Upper lobe of left lung (tissue), 6 donors: ENCODE measurements around the gene CHST9. TPM values are rescaled to one million over a fixed set of nuclear protein-coding genes. Genes with fewer than 3 reads are reported as not detected.
A peak's percentile ranks its signal among the peaks of the same experiment; 100 is the strongest.

Experiments
- ATAC-seq, 2 donors: fragments of 200-7000 bp; cut with Tn5 transposase; one replicate each; pipeline ENCODE4 v1.9.1; 2022; ENCODE audit warnings: mild to moderate bottlenecking in 2 of 2, moderate library complexity in 2 of 2; ENCODE audit not compliant: low FRiP score in 2 of 2
- DNase-seq, 2 donors: peaks; one replicate each; pipeline ENCODE4 v3.0.0-alpha.2; 2019 to 2020
- H3K27ac ChIP-seq, 4 donors: fragments of 200-600 bp; sonication (generic); one replicate each; pipeline ENCODE4 v1.5.1; 2016 to 2019
- H3K27me3 ChIP-seq, 4 donors: fragments of 200-600 bp; sonication (generic); one replicate each; pipeline ENCODE4 v1.5.1; 2017 to 2019
- H3K36me3 ChIP-seq, 4 donors: fragments of 200-600 bp; sonication (generic); one replicate each; pipeline ENCODE4 v1.5.1; 2016 to 2019
- H3K4me1 ChIP-seq, 4 donors: fragments of 200-600 bp; sonication (generic); one replicate each; pipeline ENCODE4 v1.5.1; 2018 to 2019
- H3K4me3 ChIP-seq, 4 donors: fragments of 200-600 bp; sonication (generic); one replicate each; pipeline ENCODE4 v1.5.1; 2017 to 2019; ENCODE audit warnings: mild to moderate bottlenecking in 2 of 4, moderate library complexity in 1 of 4
- H3K9me3 ChIP-seq, 4 donors: fragments of 200-600 bp; sonication (generic); one replicate each; pipeline ENCODE4 v1.5.1; 2018 to 2019
- EP300 ChIP-seq, 4 donors: sonication (generic); formaldehyde crosslinking; IDR thresholded peaks; one replicate each; pipeline ENCODE4 v1.5.1; 2017; ENCODE audit warnings: antibody characterized with exemption in 4 of 4, control low read depth in 2 of 4
- POLR2A ChIP-seq, 4 donors: fragments of 450-650 bp; IDR thresholded peaks; one replicate each; pipeline ENCODE4 v1.5.1; 2016 to 2017; ENCODE audit warnings: antibody characterized with exemption in 4 of 4, mild to moderate bottlenecking in 2 of 4
- POLR2AphosphoS5 ChIP-seq, 2 donors: sonication (generic); formaldehyde crosslinking; IDR thresholded peaks; one replicate each; pipeline ENCODE4 v1.5.1; 2017; ENCODE audit warnings: antibody characterized with exemption in 2 of 2
- WGBS, 2 donors: methylation state at CpG; one replicate each; pipeline ENCODE4 v1.1.5; 2017 to 2018; 5-methylcytosine and 5-hydroxymethylcytosine counted together
- total RNA-seq, 6 donors: library from RNA; depleted of rRNA in 4 of 6; stranded (reverse); fragments of >200 nt in 4 of 6; gene quantifications; one replicate each; pipeline versions ENCODE4 v1.1.0 to v1.2.1, GENCODE V29; 2016 to 2021
- TF ChIP-seq, protein P1 (sequence below), 6 experiments: fragments of 450-650 bp in 4 of 6; fragments of 200-600 bp in 2 of 6; sonication (generic) in 2 of 6; IDR thresholded peaks; one replicate each; pipeline ENCODE4 v1.5.1; 2016 to 2019; ENCODE audit warnings: antibody characterized with exemption in 6 of 6
- donor health status: DM: no; HTN: no; CAD: no; lungs with moderate emphysema.
- donor health status: DM: no; HTN: yes; CAD: no; lungs with severe emphysema.

The CHST9 gene
- total RNA-seq, 6 donors from 2014 or later = 0.20 to 44.9 (median 2.1) TPM

DNA sequence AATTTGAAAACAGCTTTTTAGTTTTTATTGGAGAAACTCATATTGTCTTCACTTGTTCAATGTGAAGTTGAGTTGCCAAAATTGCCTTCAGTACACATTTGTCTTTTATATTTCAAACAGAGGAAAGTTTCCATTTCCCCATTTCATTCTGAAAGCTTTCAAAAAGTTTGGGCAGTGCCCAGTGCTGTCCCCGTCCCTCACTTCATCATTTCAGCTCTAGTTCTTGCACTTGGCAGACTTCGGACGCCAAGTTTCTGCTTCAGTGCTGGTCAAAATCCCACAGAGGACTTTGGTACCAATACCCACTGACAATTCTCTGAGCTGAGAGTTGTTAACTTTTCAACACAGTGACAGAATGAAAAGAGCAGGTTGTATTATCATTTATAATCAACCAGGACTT lies 276.2 kb downstream of the CHST9 start:
- DNase-seq = no peak

DNA sequence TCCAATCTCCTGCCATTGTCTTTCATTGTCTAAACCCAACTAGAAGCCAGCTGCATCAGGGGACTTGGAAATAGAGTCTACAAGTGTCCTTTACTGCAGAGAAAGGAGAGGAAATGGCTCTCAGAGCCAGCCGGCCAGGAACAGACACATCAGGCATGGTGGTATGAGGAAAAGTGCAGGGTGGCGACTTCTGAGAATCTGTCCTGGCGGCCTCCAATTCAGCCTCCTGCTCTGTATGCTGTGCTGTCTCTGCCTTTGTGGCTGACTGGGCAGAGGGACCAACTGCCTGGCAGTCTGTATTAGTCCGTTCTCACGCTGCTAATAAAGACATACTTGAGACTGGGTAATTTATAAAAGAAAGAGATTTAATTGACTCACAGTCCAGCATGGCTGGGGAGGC lies 282.8 kb downstream of the CHST9 start:
- H3K4me1 ChIP-seq = no peaks in the 10 kb centered on the region
- TF ChIP-seq EP300 (IDR thresholded peaks at IDR 0.05) (no peak), POLR2AphosphoS5 (IDR thresholded peaks at IDR 0.05) (no peak), POLR2A (IDR thresholded peaks at IDR 0.05) (no peak)
- TF ChIP-seq, protein P1, sequence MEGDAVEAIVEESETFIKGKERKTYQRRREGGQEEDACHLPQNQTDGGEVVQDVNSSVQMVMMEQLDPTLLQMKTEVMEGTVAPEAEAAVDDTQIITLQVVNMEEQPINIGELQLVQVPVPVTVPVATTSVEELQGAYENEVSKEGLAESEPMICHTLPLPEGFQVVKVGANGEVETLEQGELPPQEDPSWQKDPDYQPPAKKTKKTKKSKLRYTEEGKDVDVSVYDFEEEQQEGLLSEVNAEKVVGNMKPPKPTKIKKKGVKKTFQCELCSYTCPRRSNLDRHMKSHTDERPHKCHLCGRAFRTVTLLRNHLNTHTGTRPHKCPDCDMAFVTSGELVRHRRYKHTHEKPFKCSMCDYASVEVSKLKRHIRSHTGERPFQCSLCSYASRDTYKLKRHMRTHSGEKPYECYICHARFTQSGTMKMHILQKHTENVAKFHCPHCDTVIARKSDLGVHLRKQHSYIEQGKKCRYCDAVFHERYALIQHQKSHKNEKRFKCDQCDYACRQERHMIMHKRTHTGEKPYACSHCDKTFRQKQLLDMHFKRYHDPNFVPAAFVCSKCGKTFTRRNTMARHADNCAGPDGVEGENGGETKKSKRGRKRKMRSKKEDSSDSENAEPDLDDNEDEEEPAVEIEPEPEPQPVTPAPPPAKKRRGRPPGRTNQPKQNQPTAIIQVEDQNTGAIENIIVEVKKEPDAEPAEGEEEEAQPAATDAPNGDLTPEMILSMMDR (IDR thresholded peaks at IDR 0.05) = no peak
- no peaks in the 10 kb centered on the region for H3K36me3 ChIP-seq
- WGBS, 2 donors = 90 to 95% methylated on average over 5 of the region's 5 CpGs
- DNase-seq (no peak), ATAC-seq (no peak)
- H3K27me3 ChIP-seq = no peaks in the 10 kb centered on the region
- peaks cover 0 to 9% (median 2%) of the 10 kb centered on the region in 4 donors for H3K9me3 ChIP-seq
- no peak overlapping the region for H3K4me3 ChIP-seq
- no peak overlapping the region for H3K27ac ChIP-seq

More for the DNA sequence above, 276.2 kb downstream of the CHST9 start:
- H3K4me3 ChIP-seq = no peak overlapping the region
- no peaks in the 10 kb centered on the region for H3K27me3 ChIP-seq
- peaks cover 0 to under 1% (median 0%) of the 10 kb centered on the region in 4 donors for H3K9me3 ChIP-seq
- H3K27ac ChIP-seq = no peak overlapping the region
- ATAC-seq = no peak
- TF ChIP-seq EP300 (IDR thresholded peaks at IDR 0.05) (no peak), POLR2AphosphoS5 (IDR thresholded peaks at IDR 0.05) (no peak), POLR2A (IDR thresholded peaks at IDR 0.05) (no peak)
- TF ChIP-seq, protein P1 (IDR thresholded peaks at IDR 0.05) = no peak
- no peaks in the 10 kb centered on the region for H3K4me1 ChIP-seq
- H3K36me3 ChIP-seq = no peaks in the 10 kb centered on the region
- WGBS, 2 donors = 51 to 70% methylated on average over 3 of the region's 3 CpGs

DNA sequence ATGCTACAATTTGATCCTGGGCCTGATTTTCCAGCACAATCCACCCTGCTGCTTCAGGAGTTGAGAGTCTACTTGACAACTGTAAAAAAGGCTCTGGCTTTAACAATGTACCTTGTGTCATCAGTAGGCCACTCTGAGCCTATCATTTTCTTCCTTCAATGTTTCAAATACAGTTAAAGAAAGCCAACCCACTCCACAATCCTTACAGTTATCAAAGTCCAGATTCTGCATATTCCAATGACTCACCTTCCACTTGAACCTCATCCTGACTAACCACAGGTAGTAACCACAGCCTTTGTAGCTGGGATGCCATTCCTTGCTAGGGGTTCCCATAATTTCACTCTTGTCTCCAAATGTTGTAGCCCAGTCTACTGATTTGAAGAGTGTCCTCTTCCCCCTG lies 284.1 kb downstream of the CHST9 start:
- Histone ChIP-seq H3K27me3 (no peaks in the 10 kb centered on the region), H3K27ac (no peak overlapping the region), H3K4me1 (no peaks in the 10 kb centered on the region), H3K4me3 (no peak overlapping the region), H3K9me3 (peaks cover 0 to 9% (median 2%) of the 10 kb centered on the region in 4 donors), H3K36me3 (no peaks in the 10 kb centered on the region)
- peak in 1 of 2 donors; percentile 70 for ATAC-seq
- DNase-seq = no peak
- TF ChIP-seq POLR2A (IDR thresholded peaks at IDR 0.05) = no peak
- no peak for TF ChIP-seq POLR2AphosphoS5 (IDR thresholded peaks at IDR 0.05)
- no peak for TF ChIP-seq EP300 (IDR thresholded peaks at IDR 0.05)
- TF ChIP-seq, protein P1 (IDR thresholded peaks at IDR 0.05) = no peak

DNA sequence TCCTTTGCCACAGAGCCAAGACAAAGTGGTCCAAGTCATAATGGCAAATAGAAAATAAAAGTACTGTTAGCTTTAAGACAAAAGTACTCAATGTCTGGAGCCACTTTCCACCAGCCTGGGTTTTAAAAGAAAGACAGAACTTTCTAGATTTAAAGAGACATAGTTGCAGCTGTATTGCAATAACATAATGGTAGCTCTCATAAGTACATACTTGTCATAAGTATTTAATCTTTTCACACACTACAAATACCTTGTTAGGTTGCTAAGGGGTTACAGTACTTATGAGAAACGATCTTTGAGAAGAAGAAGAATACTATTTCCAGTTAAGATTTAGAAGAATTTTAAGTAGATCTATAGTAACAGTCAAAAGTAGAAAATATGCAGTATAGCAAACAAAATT lies 290.7 kb downstream of the CHST9 start:
- H3K36me3 ChIP-seq = no peaks in the 10 kb centered on the region
- DNase-seq = no peak
- no peak for TF ChIP-seq EP300 (IDR thresholded peaks at IDR 0.05)
- no peak for TF ChIP-seq POLR2AphosphoS5 (IDR thresholded peaks at IDR 0.05)
- TF ChIP-seq POLR2A (IDR thresholded peaks at IDR 0.05) = no peak
- TF ChIP-seq, protein P1 (IDR thresholded peaks at IDR 0.05) = no peak
- no peak overlapping the region for H3K4me3 ChIP-seq
- H3K9me3 ChIP-seq = no peaks in the 10 kb centered on the region
- peak overlapping the region in 2 of 4 donors; percentile 1 to 6 for H3K27ac ChIP-seq
- ATAC-seq = no peak
- no peaks in the 10 kb centered on the region for H3K4me1 ChIP-seq
- WGBS, 2 donors = 52 to 65% methylated on average over 1 of the region's 1 CpG
- no peaks in the 10 kb centered on the region for H3K27me3 ChIP-seq

DNA sequence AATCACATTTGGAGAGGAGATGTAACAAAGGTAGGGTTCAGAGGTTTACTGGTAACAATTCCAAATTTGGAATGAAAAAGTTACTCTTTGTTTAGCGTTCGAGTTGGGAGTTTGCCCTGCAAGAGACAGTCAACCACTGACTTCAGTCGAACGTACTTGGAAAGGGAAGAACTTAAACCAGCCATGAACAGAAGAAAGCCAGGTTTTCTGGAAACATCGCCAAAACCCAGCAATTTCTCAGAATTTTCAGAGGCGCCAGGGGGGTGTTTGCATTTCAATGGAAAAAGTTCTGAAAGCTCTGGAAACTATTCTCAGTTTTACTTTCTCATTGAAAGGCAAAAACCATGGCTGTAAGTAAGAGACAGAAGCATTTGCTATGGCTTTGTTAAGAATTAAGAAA lies 291.1 kb downstream of the CHST9 start:
- DNase-seq (no peak), ATAC-seq (no peak)

More for the DNA sequence above, 291.1 kb downstream of the CHST9 start:
- H3K27ac ChIP-seq = peak overlapping the region in 2 of 4 donors; percentile 1 to 6
- no peak overlapping the region for H3K4me3 ChIP-seq
- 45% methylated on average over 6 of the region's 6 CpGs for WGBS, 2 donors
- TF ChIP-seq, protein P1 (IDR thresholded peaks at IDR 0.05) = no peak
- TF ChIP-seq POLR2AphosphoS5 (IDR thresholded peaks at IDR 0.05) = no peak
- no peak for TF ChIP-seq EP300 (IDR thresholded peaks at IDR 0.05)
- TF ChIP-seq POLR2A (IDR thresholded peaks at IDR 0.05) = no peak
- no peaks in the 10 kb centered on the region for H3K36me3 ChIP-seq
- H3K27me3 ChIP-seq = no peaks in the 10 kb centered on the region
- no peaks in the 10 kb centered on the region for H3K4me1 ChIP-seq
- no peaks in the 10 kb centered on the region for H3K9me3 ChIP-seq
